Nephron (organoid): Measurements from ENCODE around the gene SH3PXD2A.

ENCODE experiments used
- H3K27ac Mint-ChIP-seq, 3 experiments: 2 replicates each; pipeline ENCODE4 v1.8.0; 2020; ENCODE audit warnings: mixed read lengths in 3 of 3, mild to moderate bottlenecking in 2 of 3, moderate library complexity in 1 of 3
- H3K27me3 Mint-ChIP-seq: 2 replicates; pipeline ENCODE4 v1.8.0; 2021; ENCODE audit warnings: low read depth, mild to moderate bottlenecking, moderate library complexity, mixed read lengths
- H3K36me3 Mint-ChIP-seq: 2 replicates; pipeline ENCODE4 v1.8.0; 2020; ENCODE audit warnings: low read depth, mixed read lengths
- H3K4me1 Mint-ChIP-seq: 2 replicates; pipeline ENCODE4 v1.8.0; 2020; ENCODE audit warnings: mixed read lengths
- H3K4me3 Mint-ChIP-seq, 3 experiments: 2 replicates each; pipeline ENCODE4 v1.8.0; 2020; ENCODE audit warnings: mild to moderate bottlenecking in 3 of 3, mixed read lengths in 3 of 3, moderate library complexity in 2 of 3
- H3K9me3 Mint-ChIP-seq: 2 replicates; pipeline ENCODE4 v1.8.0; 2020; ENCODE audit warnings: mixed read lengths
- TF ChIP-seq, protein P1 (sequence below), 3 experiments: fragments of 200-600 bp; sonication (generic); IDR thresholded peaks; one replicate each; pipeline ENCODE4 v1.5.0; 2021; ENCODE audit warnings: antibody characterized with exemption in 3 of 3; ENCODE audit not compliant: unreplicated experiment in 3 of 3

The SH3PXD2A gene

DNA sequence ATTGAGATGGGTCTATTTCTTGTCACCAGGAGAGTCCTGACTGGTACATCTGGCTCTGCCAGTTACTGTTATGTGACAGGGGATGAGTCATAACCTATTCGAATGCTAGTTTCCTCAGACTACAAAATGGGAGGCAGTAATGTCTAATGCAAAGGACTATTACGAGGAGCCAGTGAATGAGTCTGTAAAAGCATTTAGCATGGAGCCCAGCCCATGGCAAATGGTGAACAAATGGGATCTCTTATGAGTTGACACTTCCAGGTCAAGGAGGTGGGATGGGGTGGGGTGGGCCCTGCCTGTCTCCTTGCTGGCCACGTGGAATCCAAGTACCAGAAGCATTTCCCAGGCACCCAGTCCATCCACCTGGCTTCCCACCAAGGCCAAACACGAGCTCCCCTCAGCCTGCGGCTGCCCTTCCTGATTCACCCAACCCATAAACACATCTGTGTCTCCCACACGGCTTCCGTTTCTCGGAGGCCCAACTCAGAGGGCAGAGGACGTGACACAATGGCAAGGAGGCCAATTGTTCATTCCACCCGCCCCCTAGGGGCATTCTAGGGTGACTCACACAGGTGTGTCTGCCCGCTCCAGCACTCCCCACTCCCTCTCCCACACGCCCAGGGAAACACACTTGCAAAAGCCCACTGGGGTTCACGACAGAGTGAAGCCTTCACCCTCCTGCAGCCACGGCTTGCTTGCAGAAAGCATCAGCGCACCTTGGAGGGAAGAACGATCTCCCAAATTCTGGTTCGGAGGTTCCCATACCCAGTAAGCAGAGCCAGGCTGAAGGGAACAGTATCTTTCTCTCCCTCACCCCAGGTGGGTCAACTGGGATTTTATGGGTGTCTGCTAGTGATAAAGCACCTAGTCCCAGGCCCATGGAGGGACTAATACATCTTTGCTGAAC is 109.8 kb downstream of the SH3PXD2A start:
- peaks cover 20% of the 10 kb centered on the region for H3K4me1 Mint-ChIP-seq
- H3K27ac Mint-ChIP-seq: no peak overlapping the region
- H3K36me3 Mint-ChIP-seq: no peaks in the 10 kb centered on the region
- H3K27me3 Mint-ChIP-seq: peaks cover 3% of the 10 kb centered on the region
- no peaks in the 10 kb centered on the region for H3K9me3 Mint-ChIP-seq
- TF ChIP-seq, protein P1, sequence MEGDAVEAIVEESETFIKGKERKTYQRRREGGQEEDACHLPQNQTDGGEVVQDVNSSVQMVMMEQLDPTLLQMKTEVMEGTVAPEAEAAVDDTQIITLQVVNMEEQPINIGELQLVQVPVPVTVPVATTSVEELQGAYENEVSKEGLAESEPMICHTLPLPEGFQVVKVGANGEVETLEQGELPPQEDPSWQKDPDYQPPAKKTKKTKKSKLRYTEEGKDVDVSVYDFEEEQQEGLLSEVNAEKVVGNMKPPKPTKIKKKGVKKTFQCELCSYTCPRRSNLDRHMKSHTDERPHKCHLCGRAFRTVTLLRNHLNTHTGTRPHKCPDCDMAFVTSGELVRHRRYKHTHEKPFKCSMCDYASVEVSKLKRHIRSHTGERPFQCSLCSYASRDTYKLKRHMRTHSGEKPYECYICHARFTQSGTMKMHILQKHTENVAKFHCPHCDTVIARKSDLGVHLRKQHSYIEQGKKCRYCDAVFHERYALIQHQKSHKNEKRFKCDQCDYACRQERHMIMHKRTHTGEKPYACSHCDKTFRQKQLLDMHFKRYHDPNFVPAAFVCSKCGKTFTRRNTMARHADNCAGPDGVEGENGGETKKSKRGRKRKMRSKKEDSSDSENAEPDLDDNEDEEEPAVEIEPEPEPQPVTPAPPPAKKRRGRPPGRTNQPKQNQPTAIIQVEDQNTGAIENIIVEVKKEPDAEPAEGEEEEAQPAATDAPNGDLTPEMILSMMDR (IDR thresholded peaks at IDR 0.05; ENCODE audit: unreplicated experiment in 3 of 3): no peak
- H3K4me3 Mint-ChIP-seq: no peak overlapping the region

DNA sequence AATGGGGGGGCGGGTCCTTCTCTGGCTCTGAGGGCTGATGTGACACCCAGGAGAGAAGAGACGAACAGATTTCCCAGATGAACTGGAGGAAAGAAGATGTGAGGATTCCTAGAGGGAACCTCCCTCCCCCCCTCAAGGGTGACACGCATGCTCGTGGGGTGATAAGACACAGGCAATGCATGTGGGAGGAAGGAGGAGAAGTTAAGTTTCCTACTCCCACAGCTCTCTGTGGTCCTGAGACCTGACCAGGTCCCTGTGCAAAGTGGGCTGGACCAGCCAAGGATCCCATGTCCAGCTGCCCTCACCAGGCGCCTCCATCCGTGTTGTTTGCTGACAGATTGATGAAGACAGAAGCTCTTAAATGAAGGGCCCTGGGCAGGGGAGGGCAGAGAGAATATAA is 112.6 kb downstream of the SH3PXD2A start:
- H3K27ac Mint-ChIP-seq: peak overlapping the region in 1 of 3 experiments; percentile 6
- H3K36me3 Mint-ChIP-seq: no peaks in the 10 kb centered on the region
- peaks cover 46% of the 10 kb centered on the region for H3K4me1 Mint-ChIP-seq
- TF ChIP-seq, protein P1 (IDR thresholded peaks at IDR 0.05; ENCODE audit: unreplicated experiment in 3 of 3): no peak
- no peak overlapping the region for H3K4me3 Mint-ChIP-seq
- H3K9me3 Mint-ChIP-seq: no peaks in the 10 kb centered on the region
- peaks cover 3% of the 10 kb centered on the region for H3K27me3 Mint-ChIP-seq

- H3K4me3 Mint-ChIP-seq: no peak overlapping the region
- H3K36me3 Mint-ChIP-seq: no peaks in the 10 kb centered on the region
- peaks cover 58% of the 10 kb centered on the region for H3K4me1 Mint-ChIP-seq
- peak overlapping the region in 2 of 3 experiments; percentile 69 to 77 for H3K27ac Mint-ChIP-seq
- peaks cover 5% of the 10 kb centered on the region for H3K27me3 Mint-ChIP-seq
- no peaks in the 10 kb centered on the region for H3K9me3 Mint-ChIP-seq
- TF ChIP-seq, protein P1 (IDR thresholded peaks at IDR 0.05; ENCODE audit: unreplicated experiment in 3 of 3): no peak
These were observed 114.8 kb downstream of the SH3PXD2A start for GRCh38 chr10:103740611-103741010.

- Mint-ChIP-seq H3K36me3 (no peaks in the 10 kb centered on the region), H3K27me3 (peaks cover 4% of the 10 kb centered on the region), H3K27ac (peak overlapping the region; percentile 52 to 77 (median 70)), H3K4me1 (peaks cover 58% of the 10 kb centered on the region), H3K4me3 (peak overlapping the region; percentile 1 to 19 (median 8)), H3K9me3 (no peaks in the 10 kb centered on the region)
- TF ChIP-seq, protein P1 (IDR thresholded peaks at IDR 0.05; ENCODE audit: unreplicated experiment in 3 of 3): no peak
These were observed 116.2 kb downstream of the SH3PXD2A start for GRCh38 chr10:103739039-103739764.

- no peaks in the 10 kb centered on the region for H3K9me3 Mint-ChIP-seq
These were observed 117.5 kb downstream of the SH3PXD2A start for GRCh38 chr10:103737735-103738367.

More at GRCh38 chr10:103737735-103738367, 117.5 kb downstream of the SH3PXD2A start:
- peaks cover 4% of the 10 kb centered on the region for H3K27me3 Mint-ChIP-seq
- peak overlapping the region in 2 of 3 experiments; percentile 58 to 69 for H3K27ac Mint-ChIP-seq
- H3K4me1 Mint-ChIP-seq: peaks cover 63% of the 10 kb centered on the region
- TF ChIP-seq, protein P1 (IDR thresholded peaks at IDR 0.05; ENCODE audit: unreplicated experiment in 3 of 3): no peak
- no peaks in the 10 kb centered on the region for H3K36me3 Mint-ChIP-seq
- H3K4me3 Mint-ChIP-seq: no peak overlapping the region
